ENCODE measurements around the gene MRPL11. TPM values are rescaled to one million over a fixed set of nuclear protein-coding genes. Genes with fewer than 3 reads are reported as not detected.

MRPL11 gene
- total and polyA plus RNA-seq, 2 donors (not counting 1 experiment from before 2014, with no cell fraction given): 32.7 to 35.7 TPM

- no peaks in the 10 kb centered on the region for H3K27me3 ChIP-seq (ENCODE audit: control insufficient read depth, insufficient read depth, low read length)
- peak in 1 of 2 donors; percentile 27 for DNase-seq (ENCODE audit: low read depth in 2 of 2)
- peaks cover 7% of the 10 kb centered on the region for H3K4me1 ChIP-seq (ENCODE audit: control insufficient read depth, extremely low read depth, insufficient read depth, low read length)
- peak overlapping the region; percentile 69 for H3K9ac ChIP-seq (ENCODE audit: insufficient read depth, low read length)
- H3K9me3 ChIP-seq (ENCODE audit: control insufficient read depth, insufficient read depth, low read depth, low read length): no peaks in the 10 kb centered on the region
- H4K20me1 ChIP-seq (ENCODE audit: control insufficient read depth, extremely low read depth, insufficient read depth, low read length): no peaks in the 10 kb centered on the region
- H3K4me2 ChIP-seq (ENCODE audit: extremely low read depth, insufficient read depth, low read length): peak overlapping the region; percentile 89
- H3K27ac ChIP-seq (ENCODE audit: insufficient read depth, low read length): peak overlapping the region; percentile 39
- peak overlapping the region; percentile 65 for H2AFZ ChIP-seq (ENCODE audit: low read length)
- peak overlapping the region; percentile 65 to 90 (median 70) for H3K4me3 ChIP-seq (replicated peaks in 1 of 4; ENCODE audit: control extremely low read depth in 1 of 4, insufficient read depth in 1 of 4, low read depth in 3 of 4, low read length in 4 of 4)
- no peaks in the 10 kb centered on the region for H3K79me2 ChIP-seq (ENCODE audit: control insufficient read depth, insufficient read depth, low read length)
- TF ChIP-seq EZH2 (IDR thresholded peaks at IDR 0.05; ENCODE audit: low read length, missing control alignments): no peak
- TF ChIP-seq CTCF (conservative IDR thresholded peaks at IDR 0.05 in 1 of 2, IDR thresholded peaks at IDR 0.05 in 1 of 2; ENCODE audit: low read depth in 1 of 2, low read length in 2 of 2): peak; percentile 10 to 16
- H3K36me3 ChIP-seq (ENCODE audit: control insufficient read depth, insufficient read depth, low read length): peaks cover 4% of the 10 kb centered on the region
Observed at GRCh38 chr11:66467034-66467659, 28.5 kb upstream of the MRPL11 start.

GRCh38 chr11:66466225-66467033, 27.8 kb upstream of the MRPL11 start, which contains the start of gene PELI3:
PELI3 (plus strand) TSS chr11:66466905; CDS start chr11:66468129, 1,224 bp downstream.
- peak within 1 kb of the TSS; percentile 59 for H3K27ac ChIP-seq (ENCODE audit: insufficient read depth, low read length)
- TF ChIP-seq EZH2 (IDR thresholded peaks at IDR 0.05; ENCODE audit: low read length, missing control alignments): no peak
- TF ChIP-seq CTCF (conservative IDR thresholded peaks at IDR 0.05 in 1 of 2, IDR thresholded peaks at IDR 0.05 in 1 of 2; ENCODE audit: low read depth in 1 of 2, low read length in 2 of 2): no peak

More at GRCh38 chr11:66466225-66467033, 27.8 kb upstream of the MRPL11 start, which contains the start of gene PELI3:
- Histone ChIP-seq H3K27me3 (ENCODE audit: control insufficient read depth, insufficient read depth, low read length) (no peaks in the 10 kb centered on the region), H3K9me3 (ENCODE audit: control insufficient read depth, insufficient read depth, low read depth, low read length) (no peaks in the 10 kb centered on the region), H3K4me2 (ENCODE audit: extremely low read depth, insufficient read depth, low read length) (peak within 1 kb of the TSS; percentile 89), H4K20me1 (ENCODE audit: control insufficient read depth, extremely low read depth, insufficient read depth, low read length) (no peaks in the 10 kb centered on the region), H3K36me3 (ENCODE audit: control insufficient read depth, insufficient read depth, low read length) (peaks cover 3% of the 10 kb centered on the region), H3K4me3 (replicated peaks in 1 of 4; ENCODE audit: control extremely low read depth in 1 of 4, insufficient read depth in 1 of 4, low read depth in 3 of 4, low read length in 4 of 4) (peak within 1 kb of the TSS; percentile 65 to 90 (median 70)), H3K79me2 (ENCODE audit: control insufficient read depth, insufficient read depth, low read length) (no peaks in the 10 kb centered on the region), H3K9ac (ENCODE audit: insufficient read depth, low read length) (peak within 1 kb of the TSS; percentile 69), H3K4me1 (ENCODE audit: control insufficient read depth, extremely low read depth, insufficient read depth, low read length) (peaks cover 7% of the 10 kb centered on the region), H2AFZ (ENCODE audit: low read length) (peak within 1 kb of the TSS; percentile 81)
- DNase-seq (ENCODE audit: low read depth in 2 of 2): peak; percentile 81 to 90

Data from fibroblast of lung (primary cell).